Astrocyte of the cerebellum (primary cell): ENCODE data around the gene DBF4B.

Experiments used
- DNase-seq: peaks from one replicate; pipeline ENCODE4 v3.0.0-alpha.2; 2011; ENCODE audit warnings: low read depth
- H3K4me3 ChIP-seq: 2 replicates; pipeline ENCODE4 v1.5.1; 2011; ENCODE audit warnings: mild to moderate bottlenecking, low read depth, low read length, moderate library complexity
- in situ Hi-C: cut with HindIII; loops from 2 replicates; pipeline ENCODE4 v1.10.0; 2017; ENCODE audit warnings: low sequenced_read_pairs
- TF ChIP-seq, protein P1 (sequence below): IDR thresholded peaks from 2 replicates; pipeline ENCODE4 v1.5.1; 2012; ENCODE audit warnings: low read length, low read depth, moderate library complexity, mild to moderate bottlenecking; ENCODE audit errors: missing control alignments

The DBF4B gene

DNA sequence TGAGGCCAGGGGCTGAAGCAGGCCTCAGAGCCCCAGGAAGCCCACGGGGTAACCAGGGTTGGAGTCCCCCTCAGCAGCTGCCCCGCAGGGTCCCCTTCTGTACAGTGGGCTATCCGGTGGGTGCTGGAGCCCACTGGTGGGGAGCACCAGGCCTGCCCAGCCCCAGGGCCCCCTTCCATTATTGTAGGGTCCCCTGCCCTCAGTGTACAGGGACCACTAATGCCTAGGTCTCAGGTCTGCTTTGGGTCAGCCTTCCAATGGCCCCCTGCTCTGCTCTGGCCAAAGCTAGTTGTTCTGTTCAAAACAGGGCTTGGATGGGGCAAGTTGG lies 51.4 kb downstream of the DBF4B start:
- TF ChIP-seq, protein P1, sequence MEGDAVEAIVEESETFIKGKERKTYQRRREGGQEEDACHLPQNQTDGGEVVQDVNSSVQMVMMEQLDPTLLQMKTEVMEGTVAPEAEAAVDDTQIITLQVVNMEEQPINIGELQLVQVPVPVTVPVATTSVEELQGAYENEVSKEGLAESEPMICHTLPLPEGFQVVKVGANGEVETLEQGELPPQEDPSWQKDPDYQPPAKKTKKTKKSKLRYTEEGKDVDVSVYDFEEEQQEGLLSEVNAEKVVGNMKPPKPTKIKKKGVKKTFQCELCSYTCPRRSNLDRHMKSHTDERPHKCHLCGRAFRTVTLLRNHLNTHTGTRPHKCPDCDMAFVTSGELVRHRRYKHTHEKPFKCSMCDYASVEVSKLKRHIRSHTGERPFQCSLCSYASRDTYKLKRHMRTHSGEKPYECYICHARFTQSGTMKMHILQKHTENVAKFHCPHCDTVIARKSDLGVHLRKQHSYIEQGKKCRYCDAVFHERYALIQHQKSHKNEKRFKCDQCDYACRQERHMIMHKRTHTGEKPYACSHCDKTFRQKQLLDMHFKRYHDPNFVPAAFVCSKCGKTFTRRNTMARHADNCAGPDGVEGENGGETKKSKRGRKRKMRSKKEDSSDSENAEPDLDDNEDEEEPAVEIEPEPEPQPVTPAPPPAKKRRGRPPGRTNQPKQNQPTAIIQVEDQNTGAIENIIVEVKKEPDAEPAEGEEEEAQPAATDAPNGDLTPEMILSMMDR, result no peak
- in situ Hi-C loops, result no loop called here
- H3K4me3 ChIP-seq, result no peak overlapping the region
- DNase-seq, result no peak

DNA sequence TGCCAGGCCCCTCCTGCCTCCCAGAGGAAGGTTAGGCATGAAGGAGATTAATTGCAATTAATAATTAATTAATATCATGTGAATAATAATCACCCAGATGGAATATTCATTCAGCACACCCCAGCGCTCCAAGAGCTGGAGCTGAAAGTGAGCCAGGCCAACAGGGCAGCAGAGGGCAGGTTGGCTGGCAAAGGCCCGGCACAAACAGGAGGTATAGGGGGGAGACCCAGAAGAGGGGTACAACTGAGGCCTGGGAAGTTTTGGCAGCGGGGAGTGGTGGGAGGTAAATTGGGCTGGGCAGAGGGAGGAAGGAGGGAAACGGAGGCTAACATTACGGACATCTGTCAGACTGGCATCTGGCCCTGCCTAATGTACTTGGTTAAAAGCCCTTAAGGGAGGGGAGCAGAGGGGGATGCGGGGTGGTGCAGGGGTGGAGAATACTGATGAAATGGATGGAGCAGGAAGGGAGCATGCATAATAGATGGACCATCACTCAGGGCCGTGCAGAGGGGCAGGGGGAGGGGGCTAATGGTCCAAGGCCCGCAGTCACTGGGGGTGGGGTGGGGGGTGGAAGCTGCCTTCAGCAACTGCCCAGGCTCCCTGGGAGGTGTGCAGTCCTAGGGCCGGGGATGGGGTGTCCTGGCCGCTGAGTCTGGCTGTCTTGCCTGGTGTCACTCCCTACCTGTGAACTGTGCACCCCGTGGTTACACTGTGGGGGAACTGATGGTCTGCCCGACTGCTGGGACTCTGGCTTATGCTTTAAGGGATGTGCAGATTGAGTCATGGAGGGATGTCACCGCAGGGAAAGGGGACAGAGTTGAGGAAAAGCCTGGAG lies 52.2 kb downstream of the DBF4B start:
- no peak overlapping the region for H3K4me3 ChIP-seq
- TF ChIP-seq, protein P1, result no peak
- no peak for DNase-seq
- in situ Hi-C loops, result no loop called here

DNA sequence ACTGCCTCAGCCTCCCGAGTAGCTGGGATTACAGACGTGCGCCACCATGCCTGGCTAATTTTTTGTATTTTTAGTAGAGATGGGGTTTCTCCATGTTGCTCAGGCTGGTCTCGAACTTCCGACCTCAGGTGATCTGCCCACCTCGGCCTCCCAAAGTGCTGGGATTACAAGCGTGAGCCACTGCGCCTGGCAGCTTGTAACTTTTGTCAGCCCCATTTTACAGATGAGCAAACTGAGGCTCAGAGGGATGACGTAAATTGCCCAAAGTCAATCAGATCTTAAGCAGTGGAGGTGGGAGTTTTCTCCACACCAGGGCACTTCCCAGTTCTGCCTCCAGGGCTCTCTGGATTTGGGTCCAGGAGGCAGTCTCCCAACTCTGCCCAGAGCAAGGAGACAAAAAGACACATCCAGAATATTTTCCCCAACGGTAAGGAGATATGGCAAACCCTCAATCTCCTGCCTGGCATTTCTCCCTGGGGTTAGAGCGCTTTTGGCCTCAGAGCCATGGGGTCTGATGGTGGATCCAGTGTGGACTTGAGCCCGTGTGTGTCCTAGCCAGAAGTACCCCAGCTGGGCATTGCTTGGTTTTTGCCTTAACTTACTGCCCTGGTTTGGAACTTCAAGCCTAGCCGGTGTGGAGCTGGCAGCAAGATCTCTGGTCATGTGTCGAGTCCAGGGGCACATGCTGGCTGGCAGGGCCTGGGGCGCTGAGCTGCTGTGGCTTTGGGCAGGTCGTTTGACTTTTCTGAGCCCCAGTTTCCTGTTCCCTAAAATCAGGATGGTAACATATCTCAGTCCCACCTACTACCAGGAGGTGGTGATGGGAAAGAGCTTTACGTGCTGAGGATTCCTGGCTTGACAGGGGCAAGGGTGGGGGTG lies 53.7 kb downstream of the DBF4B start:
- DNase-seq, result no peak
- in situ Hi-C loops, result no loop called here
- H3K4me3 ChIP-seq, result no peak overlapping the region
- TF ChIP-seq, protein P1, result peak; percentile 13

DNA sequence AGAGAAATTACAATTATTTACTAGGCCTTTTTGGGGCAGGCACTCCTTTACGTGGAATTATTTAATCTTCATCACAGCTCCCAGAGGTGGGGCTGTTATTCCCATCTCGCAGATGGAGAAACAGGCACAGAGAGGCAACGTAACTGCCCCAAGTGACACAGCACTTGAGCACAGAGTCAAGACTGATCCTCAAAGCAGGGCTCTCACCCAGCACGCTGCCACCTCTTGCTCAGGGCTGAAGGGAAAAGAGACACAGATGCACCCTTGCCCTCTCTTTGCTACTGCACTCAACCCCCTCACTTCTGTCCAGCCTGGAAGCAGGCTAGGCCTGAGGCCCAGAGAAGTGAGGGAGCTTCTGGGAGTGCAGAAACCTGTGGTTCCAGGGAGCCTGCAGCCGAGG lies 54.7 kb downstream of the DBF4B start:
- in situ Hi-C loops, result no loop called here
- TF ChIP-seq, protein P1, result no peak
- no peak for DNase-seq
- no peak overlapping the region for H3K4me3 ChIP-seq

DNA sequence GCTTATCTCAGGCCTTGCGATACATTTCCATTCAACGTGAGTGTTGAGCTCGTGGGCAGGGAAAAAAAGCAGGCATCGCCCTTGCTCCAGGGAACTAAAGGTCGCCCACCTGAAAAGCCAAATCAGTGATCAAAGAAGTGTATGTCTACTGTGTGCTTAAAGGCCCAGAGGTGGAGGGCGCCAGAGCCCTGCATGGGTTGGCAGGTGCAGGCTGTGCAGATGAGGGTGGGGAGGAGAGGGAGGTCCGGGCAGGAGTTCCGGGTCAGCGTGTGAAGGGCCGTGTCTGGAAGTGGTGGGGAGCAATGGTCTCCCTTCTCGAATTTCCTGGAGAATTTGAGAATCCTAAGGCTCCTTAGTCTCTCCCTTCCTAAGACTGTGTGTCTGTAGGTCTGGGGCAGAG lies 57.5 kb downstream of the DBF4B start:
- H3K4me3 ChIP-seq, result no peak overlapping the region
- in situ Hi-C loops, result no loop called here
- no peak for DNase-seq
- TF ChIP-seq, protein P1, result no peak

DNA sequence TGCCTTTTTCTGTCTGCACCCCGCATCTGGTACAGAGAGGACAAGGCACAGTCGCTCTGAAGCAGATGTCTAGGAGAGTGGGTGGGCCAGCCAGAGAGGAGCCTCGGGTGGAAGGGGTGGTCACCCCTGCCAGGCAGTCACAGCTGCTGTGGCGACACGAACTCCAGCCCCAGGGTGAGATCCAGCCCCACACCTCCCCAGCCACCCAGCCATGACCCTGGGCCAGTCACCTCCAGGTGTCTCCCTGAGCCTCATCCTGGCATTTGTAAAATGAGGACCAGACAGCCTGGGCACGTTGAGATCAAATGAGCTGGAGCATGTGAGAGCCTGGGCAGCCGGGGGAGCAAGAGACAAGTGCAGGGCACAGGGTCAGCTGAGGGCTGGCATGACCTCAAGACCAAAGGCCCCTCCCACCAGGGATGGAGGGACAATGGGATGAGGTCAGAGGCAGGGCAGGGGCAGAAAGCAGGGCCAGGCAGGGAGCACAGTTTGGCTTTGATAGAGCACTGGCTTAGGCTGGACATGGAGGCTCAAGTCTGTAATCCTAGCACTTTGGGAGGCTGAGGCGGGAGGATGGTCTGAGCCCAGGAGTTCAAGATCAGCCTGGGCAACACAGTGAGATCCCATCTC lies 58.1 kb downstream of the DBF4B start:
- no peak for DNase-seq
- in situ Hi-C loops, result no loop called here
- TF ChIP-seq, protein P1, result no peak
- no peak overlapping the region for H3K4me3 ChIP-seq
